Epithelial cell of esophagus (primary cell): ENCODE data around the gene MYO16.
A peak's percentile ranks its signal among the peaks of the same experiment; 100 is the strongest.

ENCODE experiments used
- DNase-seq: peaks from one replicate; pipeline ENCODE4 v3.0.0; 2010; ENCODE audit warnings: low read depth
- H3K4me3 ChIP-seq: 2 replicates; pipeline ENCODE4 v1.5.1; 2011; ENCODE audit warnings: mild to moderate bottlenecking, low read length, control low read depth
- CTCF ChIP-seq: IDR thresholded peaks from 2 replicates; pipeline ENCODE4 v1.5.1; 2011; ENCODE audit warnings: low read depth, mild to moderate bottlenecking, low read length, control low read depth, inconsistent platforms; ENCODE audit not compliant: insufficient read depth; ENCODE audit errors: missing control alignments

Gene MYO16

GRCh38 chr13:109121826-109122225 is 492.4 kb downstream of the MYO16 start:
- no peak for TF ChIP-seq CTCF
- no peak for DNase-seq

GRCh38 chr13:109123971-109124370 is 494.6 kb downstream of the MYO16 start:
- no peak for DNase-seq
- H3K4me3 ChIP-seq, result no peak overlapping the region
- TF ChIP-seq CTCF, result peak; percentile 19

More at GRCh38 chr13:109121826-109122225, 492.4 kb downstream of the MYO16 start:
- no peak overlapping the region for H3K4me3 ChIP-seq

- no peak for TF ChIP-seq CTCF
- no peak overlapping the region for H3K4me3 ChIP-seq
- DNase-seq, result no peak
Measured at GRCh38 chr13:109126178-109126577, 496.8 kb downstream of the MYO16 start.

GRCh38 chr13:109126891-109127641 is 497.7 kb downstream of the MYO16 start:
- no peak for TF ChIP-seq CTCF
- no peak overlapping the region for H3K4me3 ChIP-seq
- DNase-seq, result no peak

GRCh38 chr13:109128121-109128520 is 498.7 kb downstream of the MYO16 start:
- H3K4me3 ChIP-seq, result no peak overlapping the region
- DNase-seq, result no peak
- TF ChIP-seq CTCF, result no peak

- no peak overlapping the region for H3K4me3 ChIP-seq
- no peak for DNase-seq
- no peak for TF ChIP-seq CTCF
Measured at GRCh38 chr13:109130093-109130835, 500.9 kb downstream of the MYO16 start.

- no peak overlapping the region for H3K4me3 ChIP-seq
- no peak for TF ChIP-seq CTCF
- DNase-seq, result no peak
Measured at GRCh38 chr13:109131698-109132257, 502.4 kb downstream of the MYO16 start.
